Activated CD8-positive, alpha-beta T cell treated with anti-CD3 and anti-CD28 coated beads for 36 hours (primary cell): Measurements from ENCODE around the gene VIL1. TPM values are rescaled to one million over a fixed set of nuclear protein-coding genes. Genes with fewer than 3 reads are reported as not detected.

ENCODE experiments used
- ATAC-seq: fragments of 200-7000 bp; cut with Tn5 transposase; one replicate; pipeline ENCODE4 v1.10.0; 2021; ENCODE audit warnings: mild to moderate bottlenecking, moderate library complexity
- CTCF ChIA-PET: fragments of 350-600 bp; sonication (Branson Sonifier 250); formaldehyde crosslinking; loops from one replicate; lab custom pipeline; 2021; ENCODE audit warnings: antibody characterized with exemption; lab: Charles Lee
- POLR2A ChIA-PET: fragments of 350-600 bp; sonication (Branson Sonifier 250); formaldehyde crosslinking; loops from one replicate; lab custom pipeline; 2021; ENCODE audit warnings: antibody characterized with exemption; lab: Charles Lee
- DNase-seq: peaks from one replicate; pipeline ENCODE4 v3.0.0-alpha.2; 2020
- H3K27ac Mint-ChIP-seq: one replicate; pipeline ENCODE4 v1.8.0; 2021; ENCODE audit warnings: mild to moderate bottlenecking, mixed read lengths
- H3K27me3 Mint-ChIP-seq: one replicate; pipeline ENCODE4 v1.8.0; 2021; ENCODE audit warnings: mixed read lengths
- H3K36me3 Mint-ChIP-seq: one replicate; pipeline ENCODE4 v1.8.0; 2021; ENCODE audit warnings: low read depth, mixed read lengths
- H3K4me1 Mint-ChIP-seq: one replicate; pipeline ENCODE4 v1.8.0; 2021; ENCODE audit warnings: low read depth, mixed read lengths
- H3K4me3 Mint-ChIP-seq: one replicate; pipeline ENCODE4 v1.8.0; 2021; ENCODE audit warnings: mild to moderate bottlenecking, moderate library complexity, mixed read lengths
- H3K9me3 Mint-ChIP-seq: one replicate; pipeline ENCODE4 v1.8.0; 2021; ENCODE audit warnings: mixed read lengths
- intact Hi-C: fragments of 100-400 bp; cut with micrococcal nuclease; formaldehyde crosslinking; loops from one replicate; pipeline ENCODE4 v1.10.0; 2022
- total RNA-seq, 2 experiments: library from RNA; stranded (reverse); gene quantifications; one replicate each; pipeline ENCODE4 v1.2.3, GENCODE V29; 2021
- TF ChIP-seq, protein P1 (sequence below): fragments of 200-600 bp; IDR thresholded peaks from one replicate; pipeline ENCODE4 v1.8.0; 2022; ENCODE audit warnings: antibody characterized with exemption, mild to moderate bottlenecking

Gene VIL1
- total RNA-seq, 2 experiments from 2014 or later, result not detected

DNA sequence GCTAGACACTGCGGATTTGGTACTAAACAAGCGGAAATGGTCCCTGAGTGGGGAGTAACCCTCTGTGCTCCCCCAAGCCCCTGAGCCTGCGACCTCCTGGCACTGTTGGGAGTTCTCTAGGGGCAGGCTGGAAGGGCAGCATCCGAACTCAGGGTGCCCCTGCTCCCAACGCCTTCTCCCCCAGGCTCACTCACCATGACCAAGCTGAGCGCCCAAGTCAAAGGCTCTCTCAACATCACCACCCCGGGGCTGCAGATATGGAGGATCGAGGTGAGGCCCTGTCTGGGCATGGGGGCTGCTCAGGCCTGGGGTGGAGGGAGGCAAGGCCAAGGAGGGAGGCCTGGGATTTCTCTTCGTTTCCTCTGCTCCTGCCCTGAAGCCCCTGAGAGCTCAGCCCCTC lies 4.7 kb downstream of the VIL1 start:
- ChIA-PET POLR2A (no interaction called here), CTCF (no interaction called here)
- H3K9me3 Mint-ChIP-seq, result no peaks in the 10 kb centered on the region
- no peaks in the 10 kb centered on the region for H3K27me3 Mint-ChIP-seq
- TF ChIP-seq, protein P1, sequence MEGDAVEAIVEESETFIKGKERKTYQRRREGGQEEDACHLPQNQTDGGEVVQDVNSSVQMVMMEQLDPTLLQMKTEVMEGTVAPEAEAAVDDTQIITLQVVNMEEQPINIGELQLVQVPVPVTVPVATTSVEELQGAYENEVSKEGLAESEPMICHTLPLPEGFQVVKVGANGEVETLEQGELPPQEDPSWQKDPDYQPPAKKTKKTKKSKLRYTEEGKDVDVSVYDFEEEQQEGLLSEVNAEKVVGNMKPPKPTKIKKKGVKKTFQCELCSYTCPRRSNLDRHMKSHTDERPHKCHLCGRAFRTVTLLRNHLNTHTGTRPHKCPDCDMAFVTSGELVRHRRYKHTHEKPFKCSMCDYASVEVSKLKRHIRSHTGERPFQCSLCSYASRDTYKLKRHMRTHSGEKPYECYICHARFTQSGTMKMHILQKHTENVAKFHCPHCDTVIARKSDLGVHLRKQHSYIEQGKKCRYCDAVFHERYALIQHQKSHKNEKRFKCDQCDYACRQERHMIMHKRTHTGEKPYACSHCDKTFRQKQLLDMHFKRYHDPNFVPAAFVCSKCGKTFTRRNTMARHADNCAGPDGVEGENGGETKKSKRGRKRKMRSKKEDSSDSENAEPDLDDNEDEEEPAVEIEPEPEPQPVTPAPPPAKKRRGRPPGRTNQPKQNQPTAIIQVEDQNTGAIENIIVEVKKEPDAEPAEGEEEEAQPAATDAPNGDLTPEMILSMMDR, result no peak
- ATAC-seq, result no peak
- H3K36me3 Mint-ChIP-seq, result no peaks in the 10 kb centered on the region
- no peak for DNase-seq
- intact Hi-C loops, result no loop called here
- H3K4me3 Mint-ChIP-seq, result no peak overlapping the region
- H3K4me1 Mint-ChIP-seq, result no peaks in the 10 kb centered on the region
- H3K27ac Mint-ChIP-seq, result no peak overlapping the region

DNA sequence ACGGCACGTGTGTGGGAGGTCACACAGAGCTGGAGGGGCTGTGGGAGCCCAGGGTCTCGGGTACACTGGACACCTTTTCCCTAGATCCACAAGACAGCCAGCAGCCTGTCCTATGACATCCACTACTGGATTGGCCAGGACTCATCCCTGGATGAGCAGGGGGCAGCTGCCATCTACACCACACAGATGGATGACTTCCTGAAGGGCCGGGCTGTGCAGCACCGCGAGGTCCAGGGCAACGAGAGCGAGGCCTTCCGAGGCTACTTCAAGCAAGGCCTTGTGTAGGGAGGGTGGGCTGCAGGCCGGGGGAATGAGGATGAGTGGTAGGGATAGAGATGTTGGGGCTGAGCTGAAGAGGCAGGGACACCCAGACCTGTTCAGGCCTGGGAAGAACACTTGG lies 6.6 kb downstream of the VIL1 start:
- Mint-ChIP-seq H3K27ac (no peak overlapping the region), H3K27me3 (no peaks in the 10 kb centered on the region), H3K4me1 (no peaks in the 10 kb centered on the region), H3K4me3 (no peak overlapping the region), H3K9me3 (no peaks in the 10 kb centered on the region), H3K36me3 (no peaks in the 10 kb centered on the region)
- ATAC-seq (no peak), DNase-seq (no peak)
- ChIA-PET POLR2A (interaction anchor here (0.7 kb wide), 2 partner anchors 44 to 48 kb away, joined by 3 to 4 read pairs; no protein-coding TSS in a partner anchor), CTCF (no interaction called here)
- TF ChIP-seq, protein P1, result no peak
- intact Hi-C loops, result no loop called here

DNA sequence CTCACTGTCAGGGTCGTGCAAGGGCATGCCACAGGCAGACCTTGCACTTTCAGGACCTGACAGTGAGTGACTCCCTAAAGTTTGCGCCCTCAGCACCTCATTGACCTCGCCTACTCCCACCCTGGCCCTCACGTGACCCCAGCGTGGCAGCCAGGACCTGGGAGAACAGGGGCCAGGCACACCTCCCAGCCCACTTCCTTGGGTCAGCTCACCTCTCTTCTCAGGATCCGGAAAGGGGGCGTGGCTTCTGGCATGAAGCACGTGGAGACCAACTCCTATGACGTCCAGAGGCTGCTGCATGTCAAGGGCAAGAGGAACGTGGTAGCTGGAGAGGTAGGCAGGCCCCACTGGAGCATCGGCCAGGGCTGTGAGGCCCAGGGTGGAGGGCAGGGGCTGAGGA lies 8.8 kb downstream of the VIL1 start:
- DNase-seq, result no peak
- no peak overlapping the region for H3K4me3 Mint-ChIP-seq
- H3K9me3 Mint-ChIP-seq, result no peaks in the 10 kb centered on the region
- no peak overlapping the region for H3K27ac Mint-ChIP-seq
- TF ChIP-seq, protein P1, result no peak
- ChIA-PET CTCF (interaction anchor here (1.3 kb wide), 1 partner anchor 156 kb away, joined by 4 read pairs; no protein-coding TSS in a partner anchor), POLR2A (no interaction called here)
- H3K36me3 Mint-ChIP-seq, result no peaks in the 10 kb centered on the region
- no peak for ATAC-seq
- intact Hi-C loops, result no loop called here
- H3K27me3 Mint-ChIP-seq, result no peaks in the 10 kb centered on the region
- no peaks in the 10 kb centered on the region for H3K4me1 Mint-ChIP-seq

DNA sequence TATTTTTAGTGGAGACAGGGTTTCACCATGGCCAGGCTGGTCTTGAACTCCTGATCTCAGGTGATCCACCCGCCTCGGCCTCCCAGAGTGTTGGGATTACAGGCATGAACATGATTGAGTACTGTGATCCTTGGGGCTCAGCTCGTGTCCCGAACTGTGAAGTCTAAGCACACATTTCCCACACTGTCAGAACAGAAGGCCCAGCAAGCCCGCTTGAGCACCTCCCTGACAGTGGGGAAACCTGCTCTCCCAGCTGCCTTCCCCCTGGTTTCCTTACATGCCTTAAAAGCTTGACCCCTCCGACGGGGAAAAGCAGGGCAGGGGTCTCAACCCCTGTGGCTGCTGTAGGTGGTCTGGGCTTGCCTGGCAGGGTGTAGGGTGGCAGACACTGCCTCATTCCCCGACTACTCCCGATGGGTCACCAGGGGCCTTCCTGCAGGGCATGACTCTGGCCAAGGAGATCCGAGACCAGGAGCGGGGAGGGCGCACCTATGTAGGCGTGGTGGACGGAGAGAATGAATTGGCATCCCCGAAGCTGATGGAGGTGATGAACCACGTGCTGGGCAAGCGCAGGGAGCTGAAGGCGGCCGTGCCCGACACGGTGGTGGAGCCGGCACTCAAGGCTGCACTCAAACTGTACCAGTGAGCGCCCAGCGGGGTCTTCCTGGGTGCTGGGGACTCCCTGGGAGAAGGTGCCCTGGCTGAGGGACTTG lies 10.1 kb downstream of the VIL1 start:
- no peaks in the 10 kb centered on the region for H3K36me3 Mint-ChIP-seq
- intact Hi-C loops, result no loop called here
- DNase-seq (no peak), ATAC-seq (no peak)
- CTCF ChIA-PET, result no interaction called here
- POLR2A ChIA-PET, result no interaction called here
- no peak overlapping the region for H3K4me3 Mint-ChIP-seq
- TF ChIP-seq, protein P1, result no peak
- H3K27ac Mint-ChIP-seq, result no peak overlapping the region
- no peaks in the 10 kb centered on the region for H3K9me3 Mint-ChIP-seq
- no peaks in the 10 kb centered on the region for H3K27me3 Mint-ChIP-seq
- no peaks in the 10 kb centered on the region for H3K4me1 Mint-ChIP-seq

DNA sequence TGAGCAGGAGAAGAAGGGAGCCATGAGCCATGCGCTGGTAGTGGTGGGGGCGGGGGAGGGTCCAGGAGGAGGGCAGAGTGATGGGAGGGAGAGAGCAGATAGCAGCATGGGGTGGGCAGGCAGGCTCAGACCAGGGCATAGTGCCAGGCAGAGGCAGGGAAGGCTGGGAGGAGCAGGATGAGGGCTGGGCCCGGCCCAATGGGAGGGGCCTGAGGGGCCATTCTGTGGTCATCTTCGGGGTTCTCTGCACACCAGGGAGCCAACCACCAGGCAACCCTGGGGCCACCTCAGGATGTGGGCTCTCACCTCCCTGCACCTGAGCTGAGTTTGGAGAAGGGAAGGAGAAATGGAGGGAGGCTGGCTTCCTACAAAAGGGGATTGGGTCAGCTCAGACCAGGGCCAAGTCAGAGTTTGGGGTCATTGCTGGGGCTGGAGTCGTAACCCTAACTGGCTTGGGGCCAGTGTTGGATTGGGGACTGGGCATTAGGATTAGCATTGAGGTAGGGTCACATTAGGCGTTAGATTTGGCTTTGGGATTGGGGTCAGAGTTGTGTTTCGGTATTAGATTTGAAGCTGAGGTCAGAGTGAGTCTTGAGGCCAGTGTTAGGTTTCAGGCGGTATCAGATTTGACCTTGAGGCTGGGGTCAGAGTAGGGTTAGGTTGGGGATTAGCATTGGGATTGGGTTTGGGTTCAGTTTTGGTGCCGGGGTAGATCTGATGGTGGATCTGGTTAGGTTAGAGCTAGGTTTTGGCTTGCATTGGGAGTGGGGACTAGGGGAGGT lies 11.2 kb downstream of the VIL1 start:
- no peak overlapping the region for H3K27ac Mint-ChIP-seq
- POLR2A ChIA-PET, result no interaction called here

More for the DNA sequence above, 11.2 kb downstream of the VIL1 start:
- Mint-ChIP-seq H3K9me3 (no peaks in the 10 kb centered on the region), H3K4me1 (no peaks in the 10 kb centered on the region), H3K36me3 (no peaks in the 10 kb centered on the region), H3K4me3 (no peak overlapping the region), H3K27me3 (no peaks in the 10 kb centered on the region)
- intact Hi-C loops, result no loop called here
- TF ChIP-seq, protein P1, result no peak
- CTCF ChIA-PET, result interaction anchor here (1.1 to 1.4 kb wide), 3 partner anchors 9 to 468 kb away, joined by 3 to 4 read pairs (median 3); no protein-coding TSS in a partner anchor
- no peak for DNase-seq
- no peak for ATAC-seq
